Astrocyte (in vitro differentiated cells and primary cell): ENCODE measurements around the gene RNF121. TPM values are rescaled to one million over a fixed set of nuclear protein-coding genes. Genes with fewer than 3 reads are reported as not detected.
A peak's percentile ranks its signal among the peaks of the same experiment; 100 is the strongest.

Experiments
- DNase-seq: peaks from one replicate; pipeline ENCODE4 v3.0.0-alpha.2; 2010; ENCODE audit warnings: low read depth
- FAIRE-seq: peaks from 2 replicates; lab custom pipeline; 2011; peaks lifted over from hg19 to GRCh38; lab: Jason Lieb, UNC
- H2AFZ ChIP-seq: 2 replicates; pipeline ENCODE4 v1.6.0; 2012; ENCODE audit warnings: low read depth, low read length, inconsistent platforms
- H3K27ac ChIP-seq: 2 replicates; pipeline ENCODE4 v1.5.1; 2011; ENCODE audit warnings: low read depth, low read length, inconsistent platforms
- H3K27me3 ChIP-seq: 2 replicates; pipeline ENCODE4 v1.6.0; 2011; ENCODE audit warnings: low read length, inconsistent platforms; ENCODE audit not compliant: insufficient read depth
- H3K36me3 ChIP-seq: 2 replicates; pipeline ENCODE4 v1.5.1; 2011; ENCODE audit warnings: low read length, inconsistent platforms; ENCODE audit not compliant: insufficient read depth
- H3K4me1 ChIP-seq: 2 replicates; pipeline ENCODE4 v1.5.1; 2011; ENCODE audit warnings: low read length, inconsistent platforms; ENCODE audit not compliant: insufficient read depth
- H3K4me2 ChIP-seq: 2 replicates; pipeline ENCODE4 v1.6.0; 2012; ENCODE audit warnings: low read length, inconsistent platforms
- H3K4me3 ChIP-seq: 2 replicates; pipeline ENCODE4 v1.5.1; 2011; ENCODE audit warnings: low read depth, mild to moderate bottlenecking, low read length, inconsistent platforms; ENCODE audit not compliant: insufficient read depth
- H3K79me2 ChIP-seq: 2 replicates; pipeline ENCODE4 v1.6.0; 2012; ENCODE audit warnings: mild to moderate bottlenecking, low read length, inconsistent platforms; ENCODE audit not compliant: insufficient read depth
- H3K9ac ChIP-seq: 2 replicates; pipeline ENCODE4 v1.6.0; 2012; ENCODE audit warnings: mild to moderate bottlenecking, low read length, inconsistent platforms
- H3K9me3 ChIP-seq: 2 replicates; pipeline ENCODE4 v1.5.1; 2012; ENCODE audit warnings: low read depth, mild to moderate bottlenecking, low read length, inconsistent platforms; ENCODE audit not compliant: insufficient read depth
- H4K20me1 ChIP-seq: 2 replicates; pipeline ENCODE4 v1.6.0; 2012; ENCODE audit warnings: low read length, inconsistent platforms; ENCODE audit not compliant: insufficient read depth
- H3K27ac Mint-ChIP-seq: one replicate; pipeline ENCODE4 v1.8.0; 2021; ENCODE audit warnings: mild to moderate bottlenecking, mixed read lengths; ENCODE audit not compliant: unreplicated experiment
- H3K27me3 Mint-ChIP-seq: one replicate; pipeline ENCODE4 v1.8.0; 2021; ENCODE audit warnings: low read depth, mixed read lengths; ENCODE audit not compliant: unreplicated experiment
- H3K36me3 Mint-ChIP-seq: one replicate; pipeline ENCODE4 v1.8.0; 2021; ENCODE audit warnings: low read depth, mixed read lengths; ENCODE audit not compliant: unreplicated experiment
- H3K4me1 Mint-ChIP-seq: one replicate; pipeline ENCODE4 v1.8.0; 2021; ENCODE audit warnings: low read depth, mixed read lengths; ENCODE audit not compliant: unreplicated experiment
- H3K4me3 Mint-ChIP-seq: one replicate; pipeline ENCODE4 v1.8.0; 2021; ENCODE audit warnings: mild to moderate bottlenecking, moderate library complexity, mixed read lengths; ENCODE audit not compliant: unreplicated experiment
- H3K9me3 Mint-ChIP-seq: one replicate; pipeline ENCODE4 v1.8.0; 2021; ENCODE audit warnings: mild to moderate bottlenecking, mixed read lengths; ENCODE audit not compliant: unreplicated experiment
- EZH2 ChIP-seq: IDR thresholded peaks from 2 replicates; pipeline ENCODE4 v1.6.1; 2012; ENCODE audit warnings: mild to moderate bottlenecking, low read length, inconsistent platforms; ENCODE audit not compliant: insufficient read depth
- total RNA-seq: library from RNA; stranded (reverse); gene quantifications from 2 replicates; pipeline ENCODE4 v1.2.1, GENCODE V29; 2021
- TF ChIP-seq, protein P1 (sequence below): IDR thresholded peaks from 2 replicates; pipeline ENCODE4 v1.5.1; 2011; ENCODE audit warnings: low read depth, mild to moderate bottlenecking, inconsistent platforms, low read length, moderate library complexity; ENCODE audit not compliant: insufficient read depth

The RNF121 gene
- total RNA-seq, 1 donor from 2014 or later, result 73.4 TPM

DNA sequence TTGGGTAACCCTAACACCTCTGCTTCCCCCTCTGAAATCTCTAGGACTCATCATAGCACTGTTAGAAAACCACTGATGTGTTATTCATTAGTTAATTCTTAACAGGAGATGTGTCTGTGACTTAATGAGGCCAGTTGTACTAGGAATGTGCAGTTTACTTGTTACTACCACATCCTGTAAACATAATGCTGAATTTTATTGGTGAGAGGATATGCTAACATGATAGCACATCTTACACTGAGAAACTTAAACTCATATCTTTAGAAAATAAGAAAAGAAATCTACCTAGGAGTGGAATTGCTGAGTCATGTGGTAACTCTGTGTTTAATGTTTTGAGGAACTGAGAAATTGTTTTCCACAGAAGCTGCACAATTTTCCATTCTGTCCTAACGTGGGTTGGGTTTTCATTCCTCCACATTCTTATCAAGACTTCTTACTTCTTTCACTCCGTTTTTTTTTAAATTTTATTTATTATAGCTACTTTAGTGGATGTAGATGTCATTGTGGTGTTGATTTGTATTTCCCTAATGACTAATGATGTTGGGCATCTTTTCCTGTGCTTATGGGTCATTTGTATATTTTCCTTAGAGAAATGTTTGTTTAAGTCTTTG is 33.7 kb downstream of the RNF121 start:
- Mint-ChIP-seq H3K4me1 (peaks cover 23% of the 10 kb centered on the region), H3K27ac (peak overlapping the region; percentile 64), H3K27me3 (no peaks in the 10 kb centered on the region), H3K36me3 (peaks cover 17% of the 10 kb centered on the region), H3K9me3 (no peaks in the 10 kb centered on the region), H3K4me3 (no peak overlapping the region)
- TF ChIP-seq, protein P1, sequence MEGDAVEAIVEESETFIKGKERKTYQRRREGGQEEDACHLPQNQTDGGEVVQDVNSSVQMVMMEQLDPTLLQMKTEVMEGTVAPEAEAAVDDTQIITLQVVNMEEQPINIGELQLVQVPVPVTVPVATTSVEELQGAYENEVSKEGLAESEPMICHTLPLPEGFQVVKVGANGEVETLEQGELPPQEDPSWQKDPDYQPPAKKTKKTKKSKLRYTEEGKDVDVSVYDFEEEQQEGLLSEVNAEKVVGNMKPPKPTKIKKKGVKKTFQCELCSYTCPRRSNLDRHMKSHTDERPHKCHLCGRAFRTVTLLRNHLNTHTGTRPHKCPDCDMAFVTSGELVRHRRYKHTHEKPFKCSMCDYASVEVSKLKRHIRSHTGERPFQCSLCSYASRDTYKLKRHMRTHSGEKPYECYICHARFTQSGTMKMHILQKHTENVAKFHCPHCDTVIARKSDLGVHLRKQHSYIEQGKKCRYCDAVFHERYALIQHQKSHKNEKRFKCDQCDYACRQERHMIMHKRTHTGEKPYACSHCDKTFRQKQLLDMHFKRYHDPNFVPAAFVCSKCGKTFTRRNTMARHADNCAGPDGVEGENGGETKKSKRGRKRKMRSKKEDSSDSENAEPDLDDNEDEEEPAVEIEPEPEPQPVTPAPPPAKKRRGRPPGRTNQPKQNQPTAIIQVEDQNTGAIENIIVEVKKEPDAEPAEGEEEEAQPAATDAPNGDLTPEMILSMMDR, result no peak
- TF ChIP-seq EZH2, result no peak
- Histone ChIP-seq H2AFZ (no peak overlapping the region), H3K4me1 (peaks cover 11% of the 10 kb centered on the region), H4K20me1 (peaks cover 42% of the 10 kb centered on the region), H3K79me2 (peaks cover 62% of the 10 kb centered on the region), H3K4me3 (no peak overlapping the region), H3K27ac (peak overlapping the region; percentile 65), H3K9me3 (no peaks in the 10 kb centered on the region), H3K27me3 (no peaks in the 10 kb centered on the region), H3K36me3 (peaks cover 25% of the 10 kb centered on the region), H3K9ac (peak overlapping the region; percentile 2), H3K4me2 (peak overlapping the region; percentile 34)
- FAIRE-seq (no peak), DNase-seq (peak; percentile 72)

DNA sequence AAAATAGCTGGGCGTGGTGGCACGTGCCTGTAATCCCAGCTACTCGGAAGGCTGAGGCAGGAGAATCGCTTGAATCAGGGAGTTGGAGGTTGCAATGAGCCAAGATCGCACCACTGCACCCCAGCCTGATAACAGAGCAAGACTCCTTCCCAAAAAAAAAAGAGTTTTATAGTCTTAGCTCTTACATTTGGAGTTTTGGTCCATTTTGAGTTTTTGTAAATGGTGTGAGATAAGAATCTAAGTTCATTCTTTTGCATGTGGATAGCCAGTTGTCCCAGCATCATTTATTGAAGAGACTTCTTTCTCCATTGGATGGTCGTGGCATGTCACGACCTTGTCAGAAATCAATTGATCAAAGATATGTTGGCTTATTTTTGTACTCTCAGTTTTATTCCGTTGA is 34.6 kb downstream of the RNF121 start:
- Mint-ChIP-seq H3K4me1 (peaks cover 23% of the 10 kb centered on the region), H3K27ac (peak overlapping the region; percentile 64)
- peaks cover 28% of the 10 kb centered on the region for H3K36me3 ChIP-seq

More for the DNA sequence above, 34.6 kb downstream of the RNF121 start:
- Mint-ChIP-seq H3K9me3 (no peaks in the 10 kb centered on the region), H3K36me3 (peaks cover 15% of the 10 kb centered on the region), H3K4me3 (no peak overlapping the region), H3K27me3 (no peaks in the 10 kb centered on the region)
- TF ChIP-seq, protein P1, result no peak
- TF ChIP-seq EZH2, result no peak
- no peak overlapping the region for H2AFZ ChIP-seq
- no peak overlapping the region for H3K4me3 ChIP-seq
- peaks cover 60% of the 10 kb centered on the region for H3K79me2 ChIP-seq
- no peak overlapping the region for H3K9ac ChIP-seq
- no peak for FAIRE-seq
- no peaks in the 10 kb centered on the region for H3K9me3 ChIP-seq
- no peaks in the 10 kb centered on the region for H3K27me3 ChIP-seq
- H3K4me1 ChIP-seq, result peaks cover 11% of the 10 kb centered on the region
- DNase-seq, result no peak
- H4K20me1 ChIP-seq, result peaks cover 41% of the 10 kb centered on the region
- H3K27ac ChIP-seq, result peak overlapping the region; percentile 65
- no peak overlapping the region for H3K4me2 ChIP-seq
